Choroid plexus epithelial cell (primary cell): ENCODE data around the gene CHN2.

Source experiments
- DNase-seq: peaks from one replicate; pipeline ENCODE4 v3.0.0-alpha.2; 2010; ENCODE audit warnings: low read depth
- H3K4me3 ChIP-seq: 2 replicates; pipeline ENCODE4 v1.5.1; 2011; ENCODE audit warnings: low read depth, mild to moderate bottlenecking, control low read depth, low read length, moderate library complexity
- CTCF ChIP-seq: conservative IDR thresholded peaks from 2 replicates; pipeline ENCODE4 v1.5.1; 2011; ENCODE audit warnings: low read depth, mild to moderate bottlenecking, control low read depth, inconsistent platforms, low read length, moderate library complexity

The CHN2 gene

GRCh38 chr7:29194594-29195427 lies at the start of gene CHN2:
Gene CHN2, plus strand, starts transcription at chr7:29194775.
- peak within 1 kb of the TSS; percentile 58 for H3K4me3 ChIP-seq
- DNase-seq = no peak
- no peak for TF ChIP-seq CTCF

- TF ChIP-seq CTCF = no peak
- no peak overlapping the region for H3K4me3 ChIP-seq
- no peak for DNase-seq
Observed at GRCh38 chr7:29145553-29146056, 49.0 kb upstream of the CHN2 start.

- peak within 1 kb of the TSS; percentile 24 for H3K4me3 ChIP-seq
- no peak for DNase-seq
- no peak for TF ChIP-seq CTCF
Observed at GRCh38 chr7:29146057-29146706, 48.4 kb upstream of the CHN2 start, which contains the start of gene CPVL. Gene CPVL, minus strand, starts transcription at chr7:29146537. Its CDS starts 25,476 bp downstream, at chr7:29121061.

- no peak for DNase-seq
- H3K4me3 ChIP-seq = no peak overlapping the region
Observed at GRCh38 chr7:29146888-29147609, 47.5 kb upstream of the CHN2 start.

GRCh38 chr7:29147821-29148220 lies 46.8 kb upstream of the CHN2 start:
- TF ChIP-seq CTCF = no peak
- no peak overlapping the region for H3K4me3 ChIP-seq
- DNase-seq = no peak

More at GRCh38 chr7:29146888-29147609, 47.5 kb upstream of the CHN2 start:
- TF ChIP-seq CTCF = no peak

GRCh38 chr7:29149036-29149435 lies 45.5 kb upstream of the CHN2 start:
- TF ChIP-seq CTCF = no peak
- no peak for DNase-seq
- H3K4me3 ChIP-seq = no peak overlapping the region
